ENCODE data around the gene CLDN8. TPM values are rescaled to one million over a fixed set of nuclear protein-coding genes. Genes with fewer than 3 reads are reported as not detected.

Gene CLDN8
- polyA plus RNA-seq, 2 of the 4 experiments (the other 2 are of a cell fraction), result not detected

GRCh38 chr21:30234050-30234449 lies 18.2 kb upstream of the CLDN8 start:
- H3K4me2 ChIP-seq, result no peak overlapping the region
- CTCF ChIA-PET, result no interaction called here

GRCh38 chr21:30233228-30234020 lies 17.5 kb upstream of the CLDN8 start:
- POLR2A ChIA-PET, result no interaction called here

More at GRCh38 chr21:30234050-30234449, 18.2 kb upstream of the CLDN8 start:
- H3K4me1 ChIP-seq, result no peaks in the 10 kb centered on the region
- TF ChIP-seq ZFP36 (IDR thresholded peaks at IDR 0.05; ENCODE audit: borderline replicate concordance, partially characterized antibody), result no peak
- no peak for TF ChIP-seq RARB (CRISPR knock-in tag; IDR thresholded peaks at IDR 0.05)
- no peak for TF ChIP-seq NFE2L2 (conservative IDR thresholded peaks at IDR 0.05; ENCODE audit: low read length)
- TF ChIP-seq GATA3 (IDR thresholded peaks at IDR 0.05; ENCODE audit: borderline replicate concordance), result no peak
- no peak for TF ChIP-seq HES2 (IDR thresholded peaks at IDR 0.05)
- TF ChIP-seq USF2 (IDR thresholded peaks at IDR 0.05), result no peak
- no peak for TF ChIP-seq MAZ (IDR thresholded peaks at IDR 0.05; ENCODE audit: borderline replicate concordance, low read depth, low read length)
- TF ChIP-seq ESRRA (IDR thresholded peaks at IDR 0.05; ENCODE audit: borderline replicate concordance, low read length), result no peak
- TF ChIP-seq ZSCAN20 (CRISPR knock-in tag; IDR thresholded peaks at IDR 0.05), result no peak
- TF ChIP-seq CHD2 (IDR thresholded peaks at IDR 0.05; ENCODE audit: low read length, partially characterized antibody), result no peak
- TF ChIP-seq NR3C1 (IDR thresholded peaks at IDR 0.05), result no peak
- TF ChIP-seq MYC (IDR thresholded peaks at IDR 0.05; ENCODE audit: borderline replicate concordance, low read length), result no peak
- no peak for TF ChIP-seq TP53 (CRISPR knock-in tag; IDR thresholded peaks at IDR 0.05)
- no peak for TF ChIP-seq CBX8 (IDR thresholded peaks at IDR 0.05)
- no peak for TF ChIP-seq ZNF302 (CRISPR knock-in tag; IDR thresholded peaks at IDR 0.05)
- TF ChIP-seq TFCP2L1 (CRISPR knock-in tag; IDR thresholded peaks at IDR 0.05), result no peak
- TF ChIP-seq KDM5A (IDR thresholded peaks at IDR 0.05), result no peak
- no peak overlapping the region for H3K4me3 ChIP-seq
- ATAC-seq (no peak), FAIRE-seq (no peak), DNase-seq (ENCODE audit: low read depth in 1 of 2, low spot score in 1 of 2) (no peak)
- POLR2A ChIA-PET, result no interaction called here
- 0% methylated on average over 3 of the region's 3 CpGs for WGBS (ENCODE audit: missing lambda C conversion rate)
- H3K27ac ChIP-seq, result no peak overlapping the region
- no peaks in the 10 kb centered on the region for H3K9me3 ChIP-seq

More at GRCh38 chr21:30233228-30234020, 17.5 kb upstream of the CLDN8 start:
- H3K4me2 ChIP-seq, result no peak overlapping the region
- 9% methylated on average over 2 of the region's 2 CpGs for WGBS (ENCODE audit: missing lambda C conversion rate)
- H3K9me3 ChIP-seq, result no peaks in the 10 kb centered on the region
- ATAC-seq (no peak), DNase-seq (ENCODE audit: low read depth in 1 of 2, low spot score in 1 of 2) (no peak), FAIRE-seq (no peak)
- H3K27ac ChIP-seq, result no peak overlapping the region
- no peak for TF ChIP-seq CTCF (IDR thresholded peaks at IDR 0.05)
- no peak for TF ChIP-seq ZFP36 (IDR thresholded peaks at IDR 0.05; ENCODE audit: borderline replicate concordance, partially characterized antibody)
- no peak for TF ChIP-seq CHD2 (IDR thresholded peaks at IDR 0.05; ENCODE audit: low read length, partially characterized antibody)
- TF ChIP-seq HOXB5 (CRISPR knock-in tag; IDR thresholded peaks at IDR 0.05), result no peak
- no peak for TF ChIP-seq TFCP2L1 (CRISPR knock-in tag; IDR thresholded peaks at IDR 0.05)
- TF ChIP-seq REST (IDR thresholded peaks at IDR 0.05), result no peak
- no peak for TF ChIP-seq KDM5A (IDR thresholded peaks at IDR 0.05)
- TF ChIP-seq MAFK (IDR thresholded peaks at IDR 0.05; ENCODE audit: partially characterized antibody), result no peak
- TF ChIP-seq KDM1A (IDR thresholded peaks at IDR 0.05; ENCODE audit: low read depth), result no peak
- H3K4me1 ChIP-seq, result no peaks in the 10 kb centered on the region
- H3K4me3 ChIP-seq, result no peak overlapping the region
- CTCF ChIA-PET, result no interaction called here
